Mucosa of descending colon (tissue), 3 donors: ENCODE measurements around the gene PRRT3. TPM values are rescaled to one million over a fixed set of nuclear protein-coding genes. Genes with fewer than 3 reads are reported as not detected.

Experiments
- ATAC-seq: fragments of 200-7000 bp; cut with Tn5 transposase; one replicate; pipeline ENCODE4 v1.9.1; 2020; ENCODE audit warnings: mild to moderate bottlenecking, moderate library complexity
- DNase-seq, 3 donors: peaks; one replicate each; pipeline ENCODE4 v3.0.0-alpha.2; 2020
- H3K36me3 ChIP-seq: fragments of 200-600 bp; one replicate; pipeline ENCODE4 v1.8.0; 2021; ENCODE audit warnings: low read depth, mild to moderate bottlenecking
- H3K4me1 ChIP-seq: fragments of 200-600 bp; one replicate; pipeline ENCODE4 v1.8.0; 2021; ENCODE audit warnings: low read depth, mild to moderate bottlenecking
- H3K4me3 ChIP-seq: fragments of 200-600 bp; one replicate; pipeline ENCODE4 v1.8.0; 2021; ENCODE audit warnings: mild to moderate bottlenecking
- H3K9me3 ChIP-seq: fragments of 200-600 bp; one replicate; pipeline ENCODE4 v1.8.0; 2021; ENCODE audit warnings: mild to moderate bottlenecking
- CTCF ChIP-seq: fragments of 200-600 bp; IDR thresholded peaks from one replicate; pipeline ENCODE4 v1.8.0; 2022; ENCODE audit warnings: antibody characterized with exemption, mild to moderate bottlenecking
- intact Hi-C, 2 donors: fragments of 100-400 bp; cut with DNase I in 1 of 2; cut with micrococcal nuclease in 1 of 2; formaldehyde crosslinking; loops; one replicate each; pipeline versions ENCODE4 v1.11.0 to v1.11.1; 2022; cut with DNase I, micrococcal nuclease
- long read RNA-seq, 2 donors: library from polyadenylated mRNA; unstranded; transcript quantifications; one replicate each; pipeline ENCODE4 v2.0.0, GENCODE V29; 2019 to 2021
- total RNA-seq, 3 donors: library from RNA; stranded (reverse); fragmentation: NEBNext Ultra II Directional in 2 of 3; extraction: Animal tissue kit (Norgen Biotek cat#: 25700) in 2 of 3; gene quantifications; one replicate each; pipeline versions ENCODE4 v1.2.1 to v1.2.4, GENCODE V29; 2021 to 2023
- donor health status: DM: no; HTN: no; CAD: no; lungs with moderate emphysema.
- donor health status: DM: no; HTN: no; CAD: no.
- donor health status: DM: no; HTN: yes; CAD: no.

PRRT3 gene
- 1 to 10 TPM; 1.0 to 1.8 (median 1.2) TPM for total RNA-seq
- long read RNA-seq, donor 1, partial matches to known transcripts: 2 of 7 reads
- long read RNA-seq, donor 1, other reads (novel, unspliced or antisense): 5 of 7 reads
- long read RNA-seq, donor 2, partial matches to known transcripts: 1 of 2 reads
- long read RNA-seq, donor 2, other reads (novel, unspliced or antisense): 1 of 2 reads

GRCh38 chr3:9951962-9952805 is at the start of gene PRRT3:
PRRT3 (minus strand) TSS chr3:9952408; CDS start chr3:9950115, 2,293 bp downstream.
- Histone ChIP-seq H3K4me3 (no peak within 1 kb of the TSS), H3K36me3 (no peaks in the 10 kb centered on the region), H3K9me3 (no peaks in the 10 kb centered on the region), H3K4me1 (peaks cover 10% of the 10 kb centered on the region)
- DNase-seq: peak; percentile 35 to 69 (median 47)
- TF ChIP-seq CTCF: no peak
- intact Hi-C loops: no loop called here
- ATAC-seq: peak; percentile 73

DNA sequence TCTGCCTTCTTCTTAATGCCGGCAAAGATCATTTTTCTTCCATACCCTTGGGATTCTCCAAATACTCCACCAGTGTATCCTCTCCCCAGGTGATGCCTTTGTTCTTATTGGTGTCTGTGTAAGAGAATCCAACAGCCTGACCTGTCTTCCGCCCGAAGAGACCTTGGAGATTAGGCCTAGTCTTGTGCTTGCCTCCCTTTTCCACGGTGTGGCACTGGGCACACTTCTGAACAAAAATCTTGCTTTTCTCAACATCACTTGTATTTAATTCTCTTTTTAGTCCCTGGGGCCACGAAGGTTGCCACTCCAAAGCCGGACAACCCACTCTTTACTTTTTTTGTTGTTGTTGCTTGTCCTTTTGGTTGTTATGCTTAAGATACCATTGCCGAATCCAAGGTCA is 48.5 kb upstream of the PRRT3 start:
- no peaks in the 10 kb centered on the region for H3K36me3 ChIP-seq
- peak in 1 of 3 donors; percentile 10 for DNase-seq
- no peaks in the 10 kb centered on the region for H3K4me1 ChIP-seq
- no peak for ATAC-seq
- no peak overlapping the region for H3K4me3 ChIP-seq
- intact Hi-C loops: no loop called here
- no peaks in the 10 kb centered on the region for H3K9me3 ChIP-seq
- no peak for TF ChIP-seq CTCF

DNA sequence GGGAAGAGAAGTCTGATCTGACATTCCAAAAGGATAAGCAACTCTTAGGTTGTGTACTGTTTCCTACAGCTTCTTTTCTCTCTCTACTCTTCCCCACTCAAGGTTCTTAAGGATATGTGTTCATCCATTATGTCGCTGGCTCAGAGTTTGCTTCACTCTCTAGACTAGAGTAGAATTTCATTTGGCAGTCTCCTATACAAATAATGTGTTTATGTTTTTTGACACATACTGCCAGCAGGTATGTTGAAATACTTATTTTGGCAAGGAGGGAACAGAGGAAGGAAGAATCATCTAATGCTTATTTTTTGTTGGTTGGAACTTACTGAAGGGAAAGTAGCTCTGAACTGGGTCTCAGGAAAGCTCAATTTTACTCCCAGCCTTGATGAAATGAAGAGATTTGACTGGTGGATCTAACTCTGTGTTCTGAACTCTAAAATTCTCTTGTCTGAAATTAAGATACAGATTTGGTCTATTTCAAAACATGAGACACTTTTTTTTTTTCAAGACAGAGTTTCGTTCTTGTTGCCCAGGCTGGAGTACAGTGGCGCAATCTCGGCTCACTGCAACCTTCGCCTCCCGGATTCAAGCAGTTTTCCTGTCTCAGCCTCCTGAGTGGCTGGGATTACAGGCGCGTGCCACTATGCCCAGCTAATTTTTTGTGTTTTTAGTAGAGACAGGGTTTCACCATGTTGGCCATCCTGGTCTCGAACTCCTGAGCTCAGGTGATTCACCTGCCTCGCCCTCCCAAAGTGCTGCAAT is 42.1 kb upstream of the PRRT3 start:
- TF ChIP-seq CTCF: no peak
- H3K9me3 ChIP-seq: no peaks in the 10 kb centered on the region
- H3K4me1 ChIP-seq: no peaks in the 10 kb centered on the region
- H3K36me3 ChIP-seq: no peaks in the 10 kb centered on the region
- ATAC-seq (no peak), DNase-seq (no peak)
- no peak overlapping the region for H3K4me3 ChIP-seq
- intact Hi-C loops: no loop called here

- no peak for TF ChIP-seq CTCF
- no peak for DNase-seq
- Histone ChIP-seq H3K36me3 (no peaks in the 10 kb centered on the region), H3K4me1 (peaks cover 20% of the 10 kb centered on the region), H3K4me3 (peak overlapping the region; percentile 50), H3K9me3 (no peaks in the 10 kb centered on the region)
- peak; percentile 38 for ATAC-seq
- intact Hi-C loops: no loop called here
Measured at GRCh38 chr3:9986230-9986725, 34.1 kb upstream of the PRRT3 start.

DNA sequence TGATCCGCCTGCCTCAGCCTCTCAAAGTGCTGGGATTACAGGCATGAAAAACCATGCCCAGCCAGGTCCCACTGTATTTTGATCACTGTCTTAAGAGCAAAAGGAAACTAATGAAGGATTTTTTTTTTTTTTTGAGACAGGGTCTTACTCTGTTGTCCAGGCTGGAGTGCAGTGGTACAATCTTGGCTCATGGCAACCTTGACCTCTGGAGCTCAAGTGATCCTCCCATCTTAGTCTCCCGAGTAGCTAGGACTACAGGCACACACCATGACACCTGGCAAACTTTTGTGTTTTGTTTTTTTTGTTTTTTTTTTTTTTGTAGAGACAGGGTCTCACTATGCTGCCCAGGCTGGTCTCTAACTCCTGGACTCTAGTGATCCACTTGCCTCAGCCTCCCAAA is 28.0 kb upstream of the PRRT3 start:
- intact Hi-C loops: no loop called here
- no peak for TF ChIP-seq CTCF
- ATAC-seq: no peak
- Histone ChIP-seq H3K36me3 (no peaks in the 10 kb centered on the region), H3K4me3 (no peak overlapping the region), H3K4me1 (peaks cover 6% of the 10 kb centered on the region), H3K9me3 (no peaks in the 10 kb centered on the region)
- no peak for DNase-seq
